NB4 (cell line): ENCODE measurements around the gene CHST11.

Experiments used
- DNase-seq: peaks from one replicate; pipeline ENCODE4 v3.0.0; 2010; ENCODE audit warnings: low read depth
- H3K4me3 ChIP-seq: one replicate; pipeline ENCODE4 v1.5.1; 2011; ENCODE audit warnings: mild to moderate bottlenecking, low read depth, low read length, moderate library complexity
- CTCF ChIP-seq: IDR thresholded peaks from one replicate; pipeline ENCODE4 v1.5.1; 2012; ENCODE audit warnings: low read depth, low read length
- MAX ChIP-seq: IDR thresholded peaks from 2 replicates; pipeline ENCODE4 v1.6.1; 2011; ENCODE audit warnings: low read depth, low read length
- MYC ChIP-seq: IDR thresholded peaks from 2 replicates; pipeline ENCODE4 v1.6.1; 2011; ENCODE audit warnings: low read depth, low read length
- POLR2A ChIP-seq: IDR thresholded peaks from 2 replicates; pipeline ENCODE4 v1.6.1; 2011; ENCODE audit warnings: mild to moderate bottlenecking; ENCODE audit not compliant: insufficient read length; ENCODE audit errors: extremely low read depth

CHST11 gene

GRCh38 chr12:104529130-104529874, 72.6 kb downstream of the CHST11 start:
- DNase-seq: no peak
- no peak for TF ChIP-seq MAX
- no peak for TF ChIP-seq POLR2A
- TF ChIP-seq CTCF: no peak
- no peak for TF ChIP-seq MYC
- H3K4me3 ChIP-seq: no peak overlapping the region

GRCh38 chr12:104532636-104533035, 75.9 kb downstream of the CHST11 start:
- TF ChIP-seq MYC (no peak), MAX (no peak), POLR2A (no peak), CTCF (no peak)

GRCh38 chr12:104533134-104533533, 76.4 kb downstream of the CHST11 start:
- TF ChIP-seq POLR2A (no peak), MYC (no peak), CTCF (no peak)
- DNase-seq: no peak
- no peak overlapping the region for H3K4me3 ChIP-seq

More at GRCh38 chr12:104532636-104533035, 75.9 kb downstream of the CHST11 start:
- no peak for DNase-seq
- no peak overlapping the region for H3K4me3 ChIP-seq

GRCh38 chr12:104534162-104534856, 77.6 kb downstream of the CHST11 start:
- no peak overlapping the region for H3K4me3 ChIP-seq
- no peak for DNase-seq
- no peak for TF ChIP-seq POLR2A
- no peak for TF ChIP-seq MYC
- no peak for TF ChIP-seq MAX
- no peak for TF ChIP-seq CTCF

GRCh38 chr12:104534857-104535248, 78.1 kb downstream of the CHST11 start:
- H3K4me3 ChIP-seq: no peak overlapping the region
- no peak for TF ChIP-seq MYC
- TF ChIP-seq CTCF: no peak
- no peak for TF ChIP-seq MAX
- TF ChIP-seq POLR2A: no peak
- DNase-seq: no peak
